ENCODE data around the gene MRTFA. TPM values are rescaled to one million over a fixed set of nuclear protein-coding genes. Genes with fewer than 3 reads are reported as not detected.

The MRTFA gene
- total RNA-seq, 1 donor from 2014 or later, result 11.3 TPM

DNA sequence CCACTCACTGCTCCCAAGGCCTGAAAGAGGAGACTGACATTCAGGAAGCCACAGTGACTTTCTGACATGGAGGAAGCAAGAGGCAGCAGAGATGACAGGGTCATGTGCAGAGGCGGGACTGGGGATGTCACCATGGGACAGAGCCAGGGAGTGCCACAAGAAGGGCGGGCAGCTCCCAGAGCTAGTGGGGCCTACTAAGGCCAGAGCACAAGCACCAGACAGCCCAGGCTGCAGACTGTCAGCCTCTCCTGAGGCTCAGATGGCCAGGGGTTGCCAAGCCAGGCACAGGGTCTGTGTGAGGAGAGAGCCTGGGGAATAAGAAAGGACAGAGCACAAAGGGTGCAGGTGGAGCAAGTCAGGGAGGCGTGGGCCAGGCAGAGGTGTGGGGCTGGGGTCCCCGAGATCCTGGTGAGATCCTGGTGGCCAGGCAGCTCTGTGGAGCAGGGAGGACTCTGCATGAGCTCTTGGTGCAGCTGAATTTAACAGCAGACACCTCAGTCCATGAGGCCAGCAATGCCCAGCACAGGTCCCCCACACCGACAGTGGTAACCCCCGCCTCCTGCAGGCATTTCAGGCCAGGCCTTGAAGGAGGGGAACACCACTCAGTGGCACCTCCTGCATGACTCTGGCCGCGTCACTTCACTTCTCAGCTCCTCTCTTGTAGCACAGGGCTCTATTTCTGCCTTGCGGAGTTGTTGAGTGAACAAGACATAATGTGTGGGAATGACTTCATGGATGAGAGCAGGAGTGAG, 213.8 kb downstream of the MRTFA start:
- H3K4me2 ChIP-seq, result no peak overlapping the region
- H3K79me2 ChIP-seq (ENCODE audit: low read depth), result no peaks in the 10 kb centered on the region
- H3K4me3 Mint-ChIP-seq, result no peak overlapping the region
- H2AFZ ChIP-seq (replicated peaks), result no peak overlapping the region
- peak overlapping the region; percentile 85 for H3K27ac Mint-ChIP-seq
- H3K27me3 ChIP-seq, result no peaks in the 10 kb centered on the region
- no peaks in the 10 kb centered on the region for H3F3A ChIP-seq (ENCODE audit: low read depth)
- no peaks in the 10 kb centered on the region for H3K9me3 ChIP-seq (ENCODE audit: low read depth)
- peaks cover 16% of the 10 kb centered on the region for H3K36me3 Mint-ChIP-seq
- H4K20me1 ChIP-seq (ENCODE audit: low read depth), result peaks cover under 1% of the 10 kb centered on the region
- H3K9me3 Mint-ChIP-seq, result no peaks in the 10 kb centered on the region
- no peak for TF ChIP-seq EZH2phosphoT487 (IDR thresholded peaks at IDR 0.05)
- TF ChIP-seq, protein P1, sequence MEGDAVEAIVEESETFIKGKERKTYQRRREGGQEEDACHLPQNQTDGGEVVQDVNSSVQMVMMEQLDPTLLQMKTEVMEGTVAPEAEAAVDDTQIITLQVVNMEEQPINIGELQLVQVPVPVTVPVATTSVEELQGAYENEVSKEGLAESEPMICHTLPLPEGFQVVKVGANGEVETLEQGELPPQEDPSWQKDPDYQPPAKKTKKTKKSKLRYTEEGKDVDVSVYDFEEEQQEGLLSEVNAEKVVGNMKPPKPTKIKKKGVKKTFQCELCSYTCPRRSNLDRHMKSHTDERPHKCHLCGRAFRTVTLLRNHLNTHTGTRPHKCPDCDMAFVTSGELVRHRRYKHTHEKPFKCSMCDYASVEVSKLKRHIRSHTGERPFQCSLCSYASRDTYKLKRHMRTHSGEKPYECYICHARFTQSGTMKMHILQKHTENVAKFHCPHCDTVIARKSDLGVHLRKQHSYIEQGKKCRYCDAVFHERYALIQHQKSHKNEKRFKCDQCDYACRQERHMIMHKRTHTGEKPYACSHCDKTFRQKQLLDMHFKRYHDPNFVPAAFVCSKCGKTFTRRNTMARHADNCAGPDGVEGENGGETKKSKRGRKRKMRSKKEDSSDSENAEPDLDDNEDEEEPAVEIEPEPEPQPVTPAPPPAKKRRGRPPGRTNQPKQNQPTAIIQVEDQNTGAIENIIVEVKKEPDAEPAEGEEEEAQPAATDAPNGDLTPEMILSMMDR (IDR thresholded peaks at IDR 0.05), result no peak
- no peak for TF ChIP-seq EZH2 (IDR thresholded peaks at IDR 0.05)
- H3K36me3 ChIP-seq, result no peaks in the 10 kb centered on the region
- H3K4me3 ChIP-seq, result no peak overlapping the region
- H3K4me1 Mint-ChIP-seq, result peaks cover 3% of the 10 kb centered on the region
- no peaks in the 10 kb centered on the region for H3K4me1 ChIP-seq
- no peak overlapping the region for H3K9ac ChIP-seq
- H3K27ac ChIP-seq, result no peak overlapping the region
- H3K27me3 Mint-ChIP-seq (ENCODE audit: insufficient read depth, low read depth), result peaks cover 4% of the 10 kb centered on the region
- no peak for DNase-seq (ENCODE audit: low spot score)

- Mint-ChIP-seq H3K36me3 (peaks cover 16% of the 10 kb centered on the region), H3K27me3 (ENCODE audit: insufficient read depth, low read depth) (peaks cover 4% of the 10 kb centered on the region), H3K27ac (no peak overlapping the region), H3K4me3 (no peak overlapping the region), H3K9me3 (no peaks in the 10 kb centered on the region), H3K4me1 (peaks cover 3% of the 10 kb centered on the region)
- H3K79me2 ChIP-seq (ENCODE audit: low read depth), result no peaks in the 10 kb centered on the region
- no peaks in the 10 kb centered on the region for H4K20me1 ChIP-seq (ENCODE audit: low read depth)
- H3K4me2 ChIP-seq, result no peak overlapping the region
- H3K9ac ChIP-seq, result no peak overlapping the region
- no peak for DNase-seq (ENCODE audit: low spot score)
- no peak overlapping the region for H3K27ac ChIP-seq
- no peak overlapping the region for H3K4me3 ChIP-seq
- no peaks in the 10 kb centered on the region for H3K9me3 ChIP-seq (ENCODE audit: low read depth)
- no peak overlapping the region for H2AFZ ChIP-seq (replicated peaks)
- H3F3A ChIP-seq (ENCODE audit: low read depth), result no peaks in the 10 kb centered on the region
- H3K36me3 ChIP-seq, result no peaks in the 10 kb centered on the region
- H3K4me1 ChIP-seq, result no peaks in the 10 kb centered on the region
- H3K27me3 ChIP-seq, result no peaks in the 10 kb centered on the region
- TF ChIP-seq EZH2 (IDR thresholded peaks at IDR 0.05) (no peak), EZH2phosphoT487 (IDR thresholded peaks at IDR 0.05) (no peak)
- TF ChIP-seq, protein P1 (IDR thresholded peaks at IDR 0.05), result no peak
These were observed 214.6 kb downstream of the MRTFA start for GRCh38 chr22:40421941-40422340.

- Histone ChIP-seq H3K4me3 (no peak overlapping the region), H3K9ac (no peak overlapping the region), H3F3A (ENCODE audit: low read depth) (no peaks in the 10 kb centered on the region), H2AFZ (replicated peaks) (no peak overlapping the region), H3K4me1 (no peaks in the 10 kb centered on the region), H3K27me3 (no peaks in the 10 kb centered on the region), H3K36me3 (no peaks in the 10 kb centered on the region), H3K79me2 (ENCODE audit: low read depth) (no peaks in the 10 kb centered on the region), H4K20me1 (ENCODE audit: low read depth) (no peaks in the 10 kb centered on the region), H3K4me2 (no peak overlapping the region), H3K9me3 (ENCODE audit: low read depth) (no peaks in the 10 kb centered on the region), H3K27ac (no peak overlapping the region)
- H3K27me3 Mint-ChIP-seq (ENCODE audit: insufficient read depth, low read depth), result no peaks in the 10 kb centered on the region
- peaks cover 3% of the 10 kb centered on the region for H3K4me1 Mint-ChIP-seq
- H3K36me3 Mint-ChIP-seq, result peaks cover 14% of the 10 kb centered on the region
- H3K9me3 Mint-ChIP-seq, result no peaks in the 10 kb centered on the region
- no peak for DNase-seq (ENCODE audit: low spot score)
- no peak overlapping the region for H3K4me3 Mint-ChIP-seq
- TF ChIP-seq EZH2 (IDR thresholded peaks at IDR 0.05) (no peak), EZH2phosphoT487 (IDR thresholded peaks at IDR 0.05) (no peak)
- TF ChIP-seq, protein P1 (IDR thresholded peaks at IDR 0.05), result no peak
- H3K27ac Mint-ChIP-seq, result no peak overlapping the region
These were observed 215.5 kb downstream of the MRTFA start for GRCh38 chr22:40421082-40421350.
